ENCODE measurements around the gene PRAMEF8. TPM values are rescaled to one million over a fixed set of nuclear protein-coding genes. Genes with fewer than 3 reads are reported as not detected.
"Not testable (repeated sequence)": the region's sequence is repeated elsewhere in the genome, so short reads cannot be mapped to it uniquely, and the experiment has no call there.

PRAMEF8 gene
- total and polyA plus RNA-seq, 3 donors from 2014 or later: 0.12 TPM; not detected in 2

- 84 to 91% methylated on average over 2 of the region's 2 CpGs for WGBS, 2 donors
Observed at GRCh38 chr1:13246554-13246871, 38.4 kb downstream of the PRAMEF8 start.

DNA sequence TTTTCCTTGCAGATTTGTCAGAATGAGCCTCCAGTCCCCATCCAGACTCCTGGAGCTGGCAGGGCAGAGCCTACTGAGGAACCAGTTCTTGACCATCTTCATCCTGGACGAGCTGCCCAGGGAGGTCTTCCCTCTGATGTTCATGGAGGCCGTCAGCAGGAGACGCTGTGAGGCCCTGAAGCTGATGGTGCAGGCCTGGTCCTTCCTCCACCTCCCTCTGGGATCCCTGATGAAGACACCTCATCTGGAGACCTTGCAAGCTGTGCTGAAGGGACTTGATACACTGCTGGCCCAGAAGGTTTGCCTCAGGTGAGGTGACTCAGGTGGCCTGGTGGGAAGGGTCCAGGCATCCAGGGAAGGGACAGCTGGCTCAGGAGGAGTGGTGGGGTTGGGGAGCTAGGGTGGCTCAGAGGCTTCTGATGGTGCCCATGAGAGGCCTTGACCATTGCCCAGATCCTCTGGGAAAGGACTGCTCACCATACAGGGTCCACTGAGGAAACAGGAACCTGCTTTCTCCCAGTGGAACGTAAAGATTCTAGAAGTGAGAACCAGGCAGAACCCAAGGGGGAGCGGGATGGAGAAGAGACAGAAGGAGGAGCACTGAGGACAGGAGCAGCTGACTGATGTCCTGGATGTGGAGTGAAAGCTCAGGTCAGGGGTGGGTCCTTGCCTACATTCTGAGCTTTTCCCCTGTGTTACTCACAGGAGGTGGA is 38.9 kb downstream of the PRAMEF8 start:
- H3K9me3 ChIP-seq; H3K27ac ChIP-seq; DNase-seq; H3K4me1 ChIP-seq; H3K27me3 ChIP-seq; H3K36me3 ChIP-seq (ENCODE audit: low read depth, missing control alignments); intact Hi-C loops (cut with DNase I; ENCODE audit: low total_unique reads); H3K4me3 ChIP-seq: not testable (repeated sequence)
- 79 to 83% methylated on average over 5 of the region's 5 CpGs for WGBS, 2 donors

More at GRCh38 chr1:13246554-13246871, 38.4 kb downstream of the PRAMEF8 start:
- H3K27me3 ChIP-seq; H3K27ac ChIP-seq; DNase-seq; H3K9me3 ChIP-seq; H3K36me3 ChIP-seq (ENCODE audit: low read depth, missing control alignments); intact Hi-C loops (cut with DNase I; ENCODE audit: low total_unique reads); H3K4me3 ChIP-seq; H3K4me1 ChIP-seq: not testable (repeated sequence)

DNA sequence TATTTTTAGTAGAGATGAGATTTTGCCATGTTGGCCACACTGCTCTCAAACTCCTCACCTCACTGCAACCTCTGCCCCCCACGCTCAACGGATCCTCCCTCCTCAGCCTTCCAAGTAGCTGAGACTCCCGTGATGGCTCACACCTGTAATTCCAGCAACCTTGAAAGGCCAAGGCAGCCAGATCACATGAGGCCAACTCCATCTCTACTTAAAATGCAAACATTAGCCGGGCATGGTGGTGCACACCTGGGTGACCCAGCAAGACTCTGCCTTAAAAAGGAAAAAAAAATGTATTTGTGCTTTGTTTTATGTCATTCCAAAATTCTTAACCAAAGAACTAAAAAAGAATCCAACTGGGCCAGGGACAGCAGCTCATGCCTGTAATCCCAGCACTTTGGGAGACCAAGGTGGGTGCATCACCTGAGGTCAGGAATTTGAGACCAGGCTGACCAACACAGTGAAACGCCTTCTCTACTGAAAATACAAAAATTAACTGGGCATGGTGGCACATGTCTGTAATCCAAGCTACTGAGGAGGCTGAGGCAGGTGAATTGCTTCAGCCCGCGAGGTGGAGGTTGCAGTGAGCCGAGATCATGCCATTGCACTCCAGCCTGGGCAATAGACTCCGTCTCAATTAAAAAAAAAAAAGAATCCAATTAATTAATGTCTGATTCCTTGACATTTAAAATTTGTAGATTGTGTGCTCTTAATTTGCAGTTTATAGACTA is 41.2 kb downstream of the PRAMEF8 start:
- WGBS, 2 donors: 86 to 87% methylated on average over 9 of the region's 9 CpGs
- H3K36me3 ChIP-seq (ENCODE audit: low read depth, missing control alignments); H3K4me1 ChIP-seq; H3K4me3 ChIP-seq; H3K9me3 ChIP-seq; intact Hi-C loops (cut with DNase I; ENCODE audit: low total_unique reads); H3K27ac ChIP-seq; DNase-seq; H3K27me3 ChIP-seq: not testable (repeated sequence)

- H3K27ac ChIP-seq; DNase-seq; H3K4me3 ChIP-seq; intact Hi-C loops (cut with DNase I; ENCODE audit: low total_unique reads); H3K9me3 ChIP-seq; H3K27me3 ChIP-seq; H3K4me1 ChIP-seq; H3K36me3 ChIP-seq (ENCODE audit: low read depth, missing control alignments): not testable (repeated sequence)
- WGBS, 2 donors: 89 to 94% methylated on average over 4 of the region's 4 CpGs
Observed at GRCh38 chr1:13239633-13240032, 45.3 kb downstream of the PRAMEF8 start.

DNA sequence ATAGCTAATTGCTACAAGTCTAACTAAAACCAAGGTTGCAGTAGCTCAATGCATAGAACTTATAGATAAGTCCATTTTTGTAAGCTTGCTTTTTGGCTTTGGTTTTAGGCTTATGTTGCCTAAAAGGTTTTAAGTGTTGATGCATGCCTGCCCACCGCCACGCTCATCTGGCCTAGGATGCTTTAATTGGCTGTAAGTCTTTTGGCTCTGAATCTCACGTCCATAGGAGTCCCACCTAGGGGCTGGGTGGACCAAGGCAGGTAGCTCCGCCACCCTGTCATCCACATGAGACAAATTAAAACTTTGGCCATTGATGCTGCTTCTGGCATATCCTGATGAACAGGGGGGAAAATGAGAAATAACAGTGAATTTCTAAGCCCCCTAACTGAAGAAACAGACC is 47.4 kb downstream of the PRAMEF8 start:
- H3K4me3 ChIP-seq; H3K4me1 ChIP-seq; H3K27ac ChIP-seq; H3K36me3 ChIP-seq (ENCODE audit: low read depth, missing control alignments); DNase-seq; H3K9me3 ChIP-seq; intact Hi-C loops (cut with DNase I; ENCODE audit: low total_unique reads); H3K27me3 ChIP-seq: not testable (repeated sequence)
- WGBS, 2 donors: 71% methylated on average over 4 of the region's 4 CpGs; no CpG with 5 or more reads in 1 of the 2 donors

DNA sequence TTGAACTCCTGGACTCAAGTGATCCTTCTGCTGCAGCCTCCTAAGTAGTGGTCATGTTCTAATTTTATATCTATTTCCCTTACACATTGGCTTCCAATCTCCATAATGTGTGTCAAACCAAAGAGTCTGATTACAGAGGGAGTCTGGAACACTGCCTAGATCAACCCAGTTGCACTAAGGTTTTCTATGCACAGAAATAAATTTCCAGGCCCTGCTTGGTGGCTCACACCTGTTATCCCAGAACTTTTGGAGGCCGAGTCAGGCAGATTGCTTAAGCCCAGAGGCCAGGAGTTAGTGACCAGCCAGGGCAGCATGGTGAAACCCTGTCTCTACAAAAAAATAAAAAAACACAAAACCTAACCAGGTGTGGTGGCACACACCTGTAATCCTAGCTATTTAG is 50.9 kb downstream of the PRAMEF8 start:
- H3K9me3 ChIP-seq; H3K27me3 ChIP-seq; DNase-seq; H3K4me3 ChIP-seq; H3K4me1 ChIP-seq; H3K36me3 ChIP-seq (ENCODE audit: low read depth, missing control alignments); intact Hi-C loops (cut with DNase I; ENCODE audit: low total_unique reads); H3K27ac ChIP-seq: not testable (repeated sequence)
- WGBS, 2 donors: 61 to 64% methylated on average over 1 of the region's 1 CpG

- H3K4me1 ChIP-seq; DNase-seq; H3K27ac ChIP-seq; H3K4me3 ChIP-seq; H3K9me3 ChIP-seq; H3K36me3 ChIP-seq (ENCODE audit: low read depth, missing control alignments); intact Hi-C loops (cut with DNase I; ENCODE audit: low total_unique reads); H3K27me3 ChIP-seq: not testable (repeated sequence)
- 72 to 81% methylated on average over 2 of the region's 2 CpGs for WGBS, 2 donors
Observed at GRCh38 chr1:13232056-13232455, 52.9 kb downstream of the PRAMEF8 start.

Small RNAs within 50 kb of the gene (small RNA-seq; reads per million reads assigned to genes)
- gene RNU6-771P: 0 reads per million in 2 donors

Other genes with a start within 250 kb of the PRAMEF8 start
- gene PRAMEF27, start 228.6 kb downstream of the PRAMEF8 start, total RNA-seq: under 1 TPM in 1 of 2 donors, not detected in 1; 0.12 TPM
- gene PRAMEF27, start 228.6 kb downstream of the PRAMEF8 start, polyA plus RNA-seq (ENCODE audit: insufficient read depth, low read depth, low replicate concordance): not detected
- gene HNRNPCL3, start 224.4 kb downstream of the PRAMEF8 start, total RNA-seq: not detected
- gene HNRNPCL3, start 224.4 kb downstream of the PRAMEF8 start, polyA plus RNA-seq (ENCODE audit: insufficient read depth, low read depth, low replicate concordance): not detected
- under 1 TPM in 1 of 2 donors, not detected in 1; 0.16 TPM for gene PRAMEF25, start 214.4 kb downstream of the PRAMEF8 start, total RNA-seq
- gene PRAMEF25, start 214.4 kb downstream of the PRAMEF8 start, polyA plus RNA-seq (ENCODE audit: insufficient read depth, low read depth, low replicate concordance): not detected
- gene HNRNPCL2, start 168.3 kb downstream of the PRAMEF8 start, total RNA-seq: under 1 TPM in 1 of 2 donors, not detected in 1; 0.25 TPM
- not detected for gene HNRNPCL2, start 168.3 kb downstream of the PRAMEF8 start, polyA plus RNA-seq (ENCODE audit: insufficient read depth, low read depth, low replicate concordance)
- not detected for gene PRAMEF26, start 129.1 kb downstream of the PRAMEF8 start, total RNA-seq
- not detected for gene PRAMEF26, start 129.1 kb downstream of the PRAMEF8 start, polyA plus RNA-seq (ENCODE audit: insufficient read depth, low read depth, low replicate concordance)
- not detected for gene HNRNPCL4, start 119.5 kb downstream of the PRAMEF8 start, total RNA-seq
- gene HNRNPCL4, start 119.5 kb downstream of the PRAMEF8 start, polyA plus RNA-seq (ENCODE audit: insufficient read depth, low read depth, low replicate concordance): not detected
- not detected for gene PRAMEF9, start 113.3 kb downstream of the PRAMEF8 start, total RNA-seq
- gene PRAMEF9, start 113.3 kb downstream of the PRAMEF8 start, polyA plus RNA-seq (ENCODE audit: insufficient read depth, low read depth, low replicate concordance): not detected
- gene PRAMEF13, start 83.7 kb downstream of the PRAMEF8 start, total RNA-seq: not detected
- gene PRAMEF13, start 83.7 kb downstream of the PRAMEF8 start, polyA plus RNA-seq (ENCODE audit: insufficient read depth, low read depth, low replicate concordance): not detected
- gene PRAMEF18, start 59.0 kb downstream of the PRAMEF8 start, total RNA-seq: under 1 TPM in 1 of 2 donors, not detected in 1; 0.19 TPM
- not detected for gene PRAMEF18, start 59.0 kb downstream of the PRAMEF8 start, polyA plus RNA-seq (ENCODE audit: insufficient read depth, low read depth, low replicate concordance)
- gene PRAMEF5, start 30.9 kb downstream of the PRAMEF8 start, total RNA-seq: not detected
- gene PRAMEF5, start 30.9 kb downstream of the PRAMEF8 start, polyA plus RNA-seq (ENCODE audit: insufficient read depth, low read depth, low replicate concordance): not detected
- gene PRAMEF33, start 18.4 kb upstream of the PRAMEF8 start, total RNA-seq: not detected
- gene PRAMEF33, start 18.4 kb upstream of the PRAMEF8 start, polyA plus RNA-seq (ENCODE audit: insufficient read depth, low read depth, low replicate concordance): not detected
- gene PRAMEF15, start 30.4 kb upstream of the PRAMEF8 start, total RNA-seq: under 1 TPM in 1 of 2 donors, not detected in 1; 0.19 TPM
- not detected for gene PRAMEF15, start 30.4 kb upstream of the PRAMEF8 start, polyA plus RNA-seq (ENCODE audit: insufficient read depth, low read depth, low replicate concordance)
- under 1 TPM in 1 of 2 donors, not detected in 1; 0.31 TPM for gene PRAMEF14, start 62.0 kb upstream of the PRAMEF8 start, total RNA-seq
- 0.24 TPM for gene PRAMEF14, start 62.0 kb upstream of the PRAMEF8 start, polyA plus RNA-seq (ENCODE audit: insufficient read depth, low read depth, low replicate concordance)
- not detected for gene PRAMEF19, start 86.8 kb upstream of the PRAMEF8 start, total RNA-seq
- not detected for gene PRAMEF19, start 86.8 kb upstream of the PRAMEF8 start, polyA plus RNA-seq (ENCODE audit: insufficient read depth, low read depth, low replicate concordance)
- gene PRAMEF17, start 104.5 kb upstream of the PRAMEF8 start, total RNA-seq: under 1 TPM in 1 of 2 donors, not detected in 1; 0.31 TPM
- gene PRAMEF17, start 104.5 kb upstream of the PRAMEF8 start, polyA plus RNA-seq (ENCODE audit: insufficient read depth, low read depth, low replicate concordance): not detected
- under 1 TPM; 0.62 to 0.87 TPM for gene PRAMEF20, start 125.3 kb upstream of the PRAMEF8 start, total RNA-seq
- 0.28 TPM for gene PRAMEF20, start 125.3 kb upstream of the PRAMEF8 start, polyA plus RNA-seq (ENCODE audit: insufficient read depth, low read depth, low replicate concordance)
- 1 to 10 TPM in 1 of 2 donors, under 1 TPM in 1; 0.79 to 1.6 TPM for gene LRRC38, start 228.9 kb upstream of the PRAMEF8 start, total RNA-seq
- gene LRRC38, start 228.9 kb upstream of the PRAMEF8 start, polyA plus RNA-seq (ENCODE audit: insufficient read depth, low read depth, low replicate concordance): 0.91 TPM

All from testis (tissue), 3 donors.